H1 (cell line): ENCODE measurements around the gene LOXHD1.

ENCODE experiments used
- BACH1 ChIP-seq: IDR thresholded peaks from 2 replicates; pipeline ENCODE4 v1.6.1; 2012; ENCODE audit warnings: low read length, improper control_type of control experiment
- EZH2 ChIP-seq: fragments of 200-600 bp; sonication (generic); IDR thresholded peaks from 2 replicates; pipeline ENCODE4 v1.7.1; 2012; ENCODE audit warnings: low read depth, mild to moderate bottlenecking, moderate library complexity, low read length, inconsistent platforms; ENCODE audit not compliant: severe bottlenecking
- YY1 ChIP-seq: IDR thresholded peaks from 2 replicates; pipeline ENCODE4 v1.6.1; 2011; ENCODE audit warnings: low read depth, mild to moderate bottlenecking, low read length

GRCh38 chr18:46555213-46555612 is 101.8 kb downstream of the LOXHD1 start:
- TF ChIP-seq EZH2 (no peak), BACH1 (no peak), YY1 (no peak)
